ENCODE data around the gene GTF2F1. TPM values are rescaled to one million over a fixed set of nuclear protein-coding genes. Genes with fewer than 3 reads are reported as not detected.

Gene GTF2F1
- total and polyA plus RNA-seq, 10 of the 15 experiments (the other 5 are each of a cell fraction or from before 2014, with no cell fraction given), result 4.5 to 61.7 (median 48.5) TPM

GRCh38 chr19:6424195-6424938 lies 31.4 kb upstream of the GTF2F1 start, which contains the start of gene KHSRP (continued):
- peak; percentile 72 to 92; a peak in 3 of 4 replicates for TF ChIP-seq BHLHE40 (IDR thresholded peaks at IDR 0.05; ENCODE audit: borderline replicate concordance in 1 of 2, low read depth in 2 of 2, low read length in 1 of 2)
- no peak for TF ChIP-seq SKIL (IDR thresholded peaks at IDR 0.05; ENCODE audit: low read depth, poor library complexity, severe bottlenecking)
- no peak for TF ChIP-seq TCF12 (IDR thresholded peaks at IDR 0.05; ENCODE audit: low read depth, low read length)
- no peak for TF ChIP-seq ZBTB40 (IDR thresholded peaks at IDR 0.05; ENCODE audit: borderline replicate concordance)
- no peak for TF ChIP-seq HDAC6 (IDR thresholded peaks at IDR 0.05; ENCODE audit: unreplicated experiment)
- no peak for TF ChIP-seq WRNIP1 (IDR thresholded peaks at IDR 0.05; ENCODE audit: borderline replicate concordance, low read depth, low read length)
- no peak for TF ChIP-seq SREBF2 (IDR thresholded peaks at IDR 0.05; ENCODE audit: low read length)
- TF ChIP-seq PML (IDR thresholded peaks at IDR 0.05; ENCODE audit: low read length), result no peak
- TF ChIP-seq NR2C1 (IDR thresholded peaks at IDR 0.05), result 0 out of 2 replicates have a peak, but pooled peaks have one; percentile 34
- TF ChIP-seq ZBTB33 (IDR thresholded peaks at IDR 0.05), result no peak
- TF ChIP-seq EP300 (IDR thresholded peaks at IDR 0.05; ENCODE audit: borderline replicate concordance in 1 of 2, control insufficient read depth in 1 of 2, low read depth in 2 of 2, low read length in 2 of 2), result no peak
- TF ChIP-seq STAT1 (conservative IDR thresholded peaks at IDR 0.05), result no peak
- no peak for TF ChIP-seq HDGF (IDR thresholded peaks at IDR 0.05)
- TF ChIP-seq ZSCAN29 (IDR thresholded peaks at IDR 0.05), result no peak
- no peak for TF ChIP-seq ELK1 (IDR thresholded peaks at IDR 0.05; ENCODE audit: low read depth, low read length)
- TF ChIP-seq ZBTB4 (CRISPR knock-in tag; IDR thresholded peaks at IDR 0.05), result no peak
